Measurements from ENCODE around the gene PDE8B. TPM values are rescaled to one million over a fixed set of nuclear protein-coding genes. Genes with fewer than 3 reads are reported as not detected.
A peak's percentile ranks its signal among the peaks of the same experiment; 100 is the strongest.

PDE8B gene
- total RNA-seq, 2 experiments from 2014 or later = 0.68 TPM; not detected in 1

GRCh38 chr5:77259476-77259875 is 49.0 kb downstream of the PDE8B start:
- Mint-ChIP-seq H3K4me1 (peaks cover 7% of the 10 kb centered on the region), H3K4me3 (no peak overlapping the region), H3K9me3 (ENCODE audit: low read depth) (no peaks in the 10 kb centered on the region), H3K27me3 (peaks cover 33% of the 10 kb centered on the region), H3K27ac (no peak overlapping the region), H3K36me3 (no peaks in the 10 kb centered on the region)
- no peak for DNase-seq
- CTCF ChIA-PET = interaction anchor here (1.0 kb wide), 1 partner anchor 117 kb away, joined by 3 read pairs; no protein-coding TSS in a partner anchor
- ATAC-seq = peak; percentile 27

GRCh38 chr5:77262697-77263096 is 52.2 kb downstream of the PDE8B start:
- H3K27ac Mint-ChIP-seq = no peak overlapping the region
- CTCF ChIA-PET = no interaction called here
- H3K9me3 Mint-ChIP-seq (ENCODE audit: low read depth) = no peaks in the 10 kb centered on the region
- DNase-seq (no peak), ATAC-seq (no peak)
- peaks cover 2% of the 10 kb centered on the region for H3K36me3 Mint-ChIP-seq
- H3K4me1 Mint-ChIP-seq = peaks cover 9% of the 10 kb centered on the region
- H3K27me3 Mint-ChIP-seq = peaks cover 20% of the 10 kb centered on the region
- H3K4me3 Mint-ChIP-seq = no peak overlapping the region

- H3K36me3 Mint-ChIP-seq = peaks cover 4% of the 10 kb centered on the region
- H3K27ac Mint-ChIP-seq = no peak overlapping the region
- H3K4me3 Mint-ChIP-seq = no peak overlapping the region
- ATAC-seq = no peak
- peaks cover 21% of the 10 kb centered on the region for H3K27me3 Mint-ChIP-seq
- peaks cover 5% of the 10 kb centered on the region for H3K4me1 Mint-ChIP-seq
- peaks cover 2% of the 10 kb centered on the region for H3K9me3 Mint-ChIP-seq (ENCODE audit: low read depth)
- CTCF ChIA-PET = no interaction called here
- DNase-seq = no peak
These were observed 55.8 kb downstream of the PDE8B start for GRCh38 chr5:77266291-77266690.

GRCh38 chr5:77267496-77267895 is 57.0 kb downstream of the PDE8B start:
- CTCF ChIA-PET = no interaction called here

GRCh38 chr5:77272206-77272605 is 61.7 kb downstream of the PDE8B start:
- Mint-ChIP-seq H3K9me3 (ENCODE audit: low read depth) (peaks cover 2% of the 10 kb centered on the region), H3K27ac (no peak overlapping the region), H3K27me3 (peaks cover 34% of the 10 kb centered on the region), H3K4me1 (peaks cover 2% of the 10 kb centered on the region), H3K4me3 (no peak overlapping the region), H3K36me3 (peaks cover 4% of the 10 kb centered on the region)
- CTCF ChIA-PET = no interaction called here
- DNase-seq (no peak), ATAC-seq (no peak)

More at GRCh38 chr5:77267496-77267895, 57.0 kb downstream of the PDE8B start:
- Mint-ChIP-seq H3K36me3 (peaks cover 4% of the 10 kb centered on the region), H3K27me3 (peaks cover 28% of the 10 kb centered on the region), H3K4me1 (peaks cover 5% of the 10 kb centered on the region), H3K27ac (no peak overlapping the region), H3K4me3 (no peak overlapping the region), H3K9me3 (ENCODE audit: low read depth) (peaks cover 2% of the 10 kb centered on the region)
- ATAC-seq (no peak), DNase-seq (no peak)

DNA sequence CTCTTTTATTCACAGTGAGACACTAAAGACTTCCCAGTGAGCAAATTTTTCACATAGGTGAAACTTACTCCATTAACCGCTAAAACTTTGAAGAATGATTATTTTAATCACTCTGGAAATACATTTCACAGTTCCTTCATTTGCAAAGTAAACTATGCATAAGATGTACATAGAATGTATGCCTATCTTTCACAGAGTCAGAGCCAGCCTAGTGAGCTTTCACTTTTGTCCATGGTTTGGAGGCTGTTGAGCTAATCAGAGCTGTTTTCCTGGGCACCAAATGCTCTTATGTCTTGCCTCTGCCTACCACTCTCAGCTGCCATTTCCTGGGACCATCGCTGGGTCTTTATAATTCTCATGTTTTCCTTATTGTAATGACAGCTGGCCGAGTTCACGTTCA is 67.3 kb downstream of the PDE8B start:
- no peak for DNase-seq
- ATAC-seq = no peak
- Mint-ChIP-seq H3K4me3 (no peak overlapping the region), H3K9me3 (ENCODE audit: low read depth) (no peaks in the 10 kb centered on the region), H3K36me3 (no peaks in the 10 kb centered on the region), H3K27ac (no peak overlapping the region), H3K4me1 (peaks cover 2% of the 10 kb centered on the region), H3K27me3 (peaks cover 7% of the 10 kb centered on the region)
- CTCF ChIA-PET = no interaction called here

- peaks cover 17% of the 10 kb centered on the region for H3K27me3 Mint-ChIP-seq
- H3K4me3 Mint-ChIP-seq = no peak overlapping the region
- H3K27ac Mint-ChIP-seq = no peak overlapping the region
- no peak for DNase-seq
- CTCF ChIA-PET = no interaction called here
- ATAC-seq = no peak
- no peaks in the 10 kb centered on the region for H3K36me3 Mint-ChIP-seq
- peaks cover 2% of the 10 kb centered on the region for H3K4me1 Mint-ChIP-seq
- H3K9me3 Mint-ChIP-seq (ENCODE audit: low read depth) = no peaks in the 10 kb centered on the region
These were observed 69.6 kb downstream of the PDE8B start for GRCh38 chr5:77280036-77280435.

GRCh38 chr5:77281969-77282336 is 71.5 kb downstream of the PDE8B start:
- H3K27ac Mint-ChIP-seq = no peak overlapping the region
- CTCF ChIA-PET = no interaction called here
- H3K36me3 Mint-ChIP-seq = no peaks in the 10 kb centered on the region
- H3K9me3 Mint-ChIP-seq (ENCODE audit: low read depth) = no peaks in the 10 kb centered on the region
- H3K4me1 Mint-ChIP-seq = no peaks in the 10 kb centered on the region
- ATAC-seq (no peak), DNase-seq (no peak)
- no peak overlapping the region for H3K4me3 Mint-ChIP-seq
- peaks cover 27% of the 10 kb centered on the region for H3K27me3 Mint-ChIP-seq

DNA sequence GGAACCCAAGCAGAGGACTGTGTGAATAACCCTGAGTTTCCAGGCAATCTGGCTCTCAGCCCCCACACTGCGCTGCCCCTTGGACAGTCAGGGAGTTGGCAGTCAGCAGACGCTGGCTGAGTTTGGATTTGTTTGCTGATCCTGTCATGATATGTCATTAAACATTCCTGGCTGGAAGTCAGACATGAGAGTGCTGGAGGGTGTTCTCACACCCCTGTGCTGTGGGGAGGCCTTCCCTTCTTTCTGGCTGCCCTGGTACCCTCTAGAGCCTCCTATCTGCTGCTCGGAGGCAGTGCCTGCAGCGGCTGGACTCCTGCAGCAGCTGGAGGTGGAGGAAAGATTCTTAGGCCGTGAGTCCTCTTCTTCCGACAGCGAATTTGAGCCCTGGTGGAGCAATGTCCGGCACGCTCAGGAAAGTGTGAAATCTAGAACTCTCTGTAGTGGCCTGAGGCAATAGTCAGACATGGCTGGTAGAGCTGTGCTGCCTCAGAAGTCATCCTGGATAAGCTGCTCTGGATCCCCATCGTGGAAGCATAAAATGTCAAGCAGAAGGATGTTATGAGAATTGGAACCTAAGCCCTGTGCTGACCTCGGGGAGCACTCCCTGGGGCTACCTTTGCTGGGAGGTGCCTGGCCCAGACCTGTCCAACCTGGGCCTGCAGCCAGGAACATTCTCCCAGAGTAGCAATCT is 72.0 kb downstream of the PDE8B start:
- H3K4me1 Mint-ChIP-seq = no peaks in the 10 kb centered on the region
- peaks cover 31% of the 10 kb centered on the region for H3K27me3 Mint-ChIP-seq
- H3K36me3 Mint-ChIP-seq = no peaks in the 10 kb centered on the region
- ATAC-seq (no peak), DNase-seq (no peak)
- no peak overlapping the region for H3K27ac Mint-ChIP-seq
- no peaks in the 10 kb centered on the region for H3K9me3 Mint-ChIP-seq (ENCODE audit: low read depth)
- H3K4me3 Mint-ChIP-seq = no peak overlapping the region
- CTCF ChIA-PET = no interaction called here

DNA sequence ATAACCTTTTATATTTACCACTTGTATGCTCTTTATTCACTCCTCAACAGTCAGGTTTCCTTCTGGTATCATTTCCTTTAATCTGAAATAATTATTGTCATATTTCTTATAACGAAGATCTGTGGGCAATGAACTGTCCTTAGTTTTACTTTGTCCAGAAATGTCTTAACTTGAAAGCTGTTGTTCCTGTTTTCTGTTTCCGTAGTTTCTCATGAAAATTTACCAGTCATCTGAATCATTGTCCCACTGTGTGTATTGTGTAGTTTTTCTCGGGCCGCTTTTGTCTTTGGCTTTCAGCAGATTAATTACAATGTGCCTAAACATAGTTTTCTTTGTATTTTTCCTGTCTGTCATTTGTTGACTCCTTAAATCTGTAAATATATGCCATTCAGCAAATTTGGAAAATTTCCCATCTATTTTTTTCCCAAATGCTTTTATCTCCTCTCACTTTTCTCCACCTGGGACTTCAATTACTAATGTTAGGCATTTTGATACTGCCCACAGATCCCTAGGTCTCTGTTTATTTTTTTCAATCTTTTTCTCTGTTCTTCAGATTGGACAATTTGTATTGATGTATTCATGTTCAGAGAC is 74.9 kb downstream of the PDE8B start:
- Mint-ChIP-seq H3K36me3 (no peaks in the 10 kb centered on the region), H3K4me3 (no peak overlapping the region), H3K27ac (no peak overlapping the region), H3K27me3 (peaks cover 41% of the 10 kb centered on the region), H3K9me3 (ENCODE audit: low read depth) (no peaks in the 10 kb centered on the region), H3K4me1 (no peaks in the 10 kb centered on the region)
- CTCF ChIA-PET = no interaction called here
- DNase-seq (no peak), ATAC-seq (no peak)

DNA sequence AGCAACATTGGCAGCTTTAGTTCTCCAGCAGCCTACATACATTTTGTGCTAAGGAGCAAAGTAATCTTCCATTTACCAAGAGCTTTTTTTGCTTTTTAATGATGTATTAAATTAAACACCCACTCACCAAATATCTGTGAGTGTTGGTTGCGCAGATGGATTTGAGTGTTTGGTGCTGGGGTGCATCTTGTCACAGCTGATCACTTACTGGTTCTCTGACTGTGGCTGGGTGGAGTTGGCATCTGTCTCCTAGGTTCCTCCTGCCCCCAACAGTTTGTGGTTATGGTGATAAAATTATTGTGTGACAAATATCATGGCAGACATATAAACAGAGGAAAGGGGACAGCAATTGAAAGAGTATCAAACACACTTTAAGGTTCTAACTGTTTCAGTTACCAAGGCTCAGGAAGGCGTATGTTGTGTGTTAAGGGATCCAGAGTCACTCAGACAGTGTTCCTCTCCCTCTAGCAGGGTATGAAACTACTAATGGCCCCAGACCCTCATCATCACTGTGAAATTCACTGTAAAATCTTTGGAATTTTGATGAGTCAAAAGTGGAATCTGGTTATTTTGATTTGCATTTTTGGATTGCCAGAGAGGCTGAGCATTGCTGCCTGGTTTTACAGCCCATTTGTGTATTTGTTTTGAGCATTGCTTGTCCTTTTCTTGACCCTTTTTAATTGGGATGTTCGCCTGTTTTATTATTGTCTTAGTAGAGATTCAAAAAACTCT is 81.7 kb downstream of the PDE8B start:
- ATAC-seq = no peak
- no peak for DNase-seq
- H3K27me3 Mint-ChIP-seq = peaks cover 45% of the 10 kb centered on the region
- no peaks in the 10 kb centered on the region for H3K36me3 Mint-ChIP-seq
- H3K4me1 Mint-ChIP-seq = no peaks in the 10 kb centered on the region
- CTCF ChIA-PET = no interaction called here
- H3K9me3 Mint-ChIP-seq (ENCODE audit: low read depth) = no peaks in the 10 kb centered on the region
- H3K4me3 Mint-ChIP-seq = no peak overlapping the region
- no peak overlapping the region for H3K27ac Mint-ChIP-seq

GRCh38 chr5:77294185-77294584 is 83.7 kb downstream of the PDE8B start:
- no peak for ATAC-seq
- Mint-ChIP-seq H3K36me3 (no peaks in the 10 kb centered on the region), H3K4me3 (no peak overlapping the region), H3K9me3 (ENCODE audit: low read depth) (peaks cover 2% of the 10 kb centered on the region), H3K27ac (no peak overlapping the region), H3K27me3 (peaks cover 37% of the 10 kb centered on the region), H3K4me1 (peaks cover 3% of the 10 kb centered on the region)
- CTCF ChIA-PET = no interaction called here
- DNase-seq = no peak

DNA sequence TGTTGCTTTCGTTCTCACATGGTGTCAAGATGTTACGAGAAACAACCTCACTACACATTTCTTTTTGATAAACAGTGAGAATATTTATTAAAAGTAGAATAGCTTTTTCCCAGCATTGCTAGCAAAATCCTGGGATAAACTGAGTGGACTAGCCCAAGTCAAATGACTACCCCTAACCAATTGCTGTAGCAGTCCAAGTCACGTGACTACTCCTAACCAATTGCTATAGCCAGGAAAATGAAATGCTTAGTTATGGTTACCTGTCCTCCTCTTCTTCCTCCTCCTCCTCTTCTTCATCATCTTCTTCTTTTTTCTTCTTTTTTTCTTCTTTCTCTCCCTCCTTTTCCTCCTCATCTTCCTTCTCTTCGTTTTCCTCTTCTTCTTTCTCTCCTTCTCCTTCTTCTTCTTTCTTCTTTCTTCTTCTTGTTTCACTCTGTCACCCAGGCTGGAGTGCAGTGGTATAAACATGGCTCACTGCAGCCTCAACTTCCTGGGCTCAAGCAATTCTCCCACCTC is 85.4 kb downstream of the PDE8B start:
- peaks cover 37% of the 10 kb centered on the region for H3K27me3 Mint-ChIP-seq
- peaks cover 3% of the 10 kb centered on the region for H3K4me1 Mint-ChIP-seq
- no peak overlapping the region for H3K4me3 Mint-ChIP-seq
- CTCF ChIA-PET = no interaction called here
- no peak overlapping the region for H3K27ac Mint-ChIP-seq
- DNase-seq (no peak), ATAC-seq (no peak)
- no peaks in the 10 kb centered on the region for H3K36me3 Mint-ChIP-seq
- peaks cover 2% of the 10 kb centered on the region for H3K9me3 Mint-ChIP-seq (ENCODE audit: low read depth)

- CTCF ChIA-PET = no interaction called here
- no peak overlapping the region for H3K27ac Mint-ChIP-seq
- H3K27me3 Mint-ChIP-seq = peaks cover 42% of the 10 kb centered on the region
- H3K9me3 Mint-ChIP-seq (ENCODE audit: low read depth) = peaks cover 2% of the 10 kb centered on the region
- no peak overlapping the region for H3K4me3 Mint-ChIP-seq
- no peaks in the 10 kb centered on the region for H3K36me3 Mint-ChIP-seq
- ATAC-seq (no peak), DNase-seq (no peak)
- H3K4me1 Mint-ChIP-seq = peaks cover 3% of the 10 kb centered on the region
These were observed 87.7 kb downstream of the PDE8B start for GRCh38 chr5:77298146-77298545.

Data from activated CD8-positive, alpha-beta memory T cell treated with anti-CD3 and anti-CD28 coated beads, Interleukin-2, amount 10 ng/mL, durations not matched to agents 7 days and 5 days (primary cell).